IMR-90 (cell line): ENCODE measurements around the gene ARVCF. TPM values are rescaled to one million over a fixed set of nuclear protein-coding genes. Genes with fewer than 3 reads are reported as not detected.

Experiments used
- ATAC-seq: fragments of 200-7000 bp; cut with Tn5 transposase; 2 replicates; pipeline ENCODE4 v1.9.1; 2020; ENCODE audit warnings: low read depth, mild to moderate bottlenecking, moderate library complexity
- BruUV-seq: library from RNA; stranded (reverse); fragments of 400-500 nt; replicated peaks from 2 replicates; lab custom pipeline; 2021; lab: Mats Ljungman, UMichigan
- CTCF ChIA-PET: fragments of 300-600 bp; formaldehyde crosslinking; extraction: SDS; loops from one replicate; lab custom pipeline; 2021; ENCODE audit warnings: antibody characterized with exemption; lab: Yijun Ruan, JAX
- POLR2A ChIA-PET: fragments of 300-600 bp; sonication (Branson Sonifier 250); formaldehyde crosslinking; loops from one replicate; lab custom pipeline; 2022; ENCODE audit warnings: antibody characterized with exemption; ENCODE audit not compliant: unreplicated experiment; lab: Charles Lee
- DNase-seq: peaks from one replicate; pipeline ENCODE4 v3.0.0; 2013
- H2AFZ ChIP-seq: replicated peaks from 2 replicates; pipeline ENCODE3; 2013; ENCODE audit warnings: low read length, mild to moderate bottlenecking; ENCODE audit not compliant: poor library complexity
- H2AK5ac ChIP-seq: 2 replicates; pipeline ENCODE4 v1.6.1; 2013; ENCODE audit warnings: low read depth, low read length, inconsistent platforms
- H2AK9ac ChIP-seq: replicated peaks from 2 replicates; pipeline ENCODE3; 2013; ENCODE audit warnings: mild to moderate bottlenecking, low read depth, low read length, moderate library complexity; ENCODE audit not compliant: poor library complexity
- H2BK120ac ChIP-seq: 2 replicates; pipeline ENCODE4 v1.6.1; 2013; ENCODE audit warnings: low read depth, low read length, inconsistent platforms
- H2BK15ac ChIP-seq: 3 replicates; pipeline ENCODE4 v1.6.1; 2013; ENCODE audit warnings: low read depth, low read length, inconsistent platforms
- H2BK20ac ChIP-seq: 2 replicates; pipeline ENCODE4 v1.6.1; 2013; ENCODE audit warnings: low read depth, mild to moderate bottlenecking, inconsistent platforms, low read length, moderate library complexity
- H2BK5ac ChIP-seq: 2 replicates; pipeline ENCODE4 v1.6.1; 2013; ENCODE audit warnings: mild to moderate bottlenecking, low read depth, low read length, inconsistent platforms; ENCODE audit not compliant: poor library complexity, severe bottlenecking
- H3K14ac ChIP-seq: replicated peaks from 2 replicates; pipeline ENCODE4 v1.6.1; 2013; ENCODE audit warnings: low read depth, low read length, inconsistent platforms
- H3K18ac ChIP-seq: 2 replicates; pipeline ENCODE4 v1.6.1; 2013; ENCODE audit warnings: low read depth, low read length, control low read depth
- H3K23ac ChIP-seq: 2 replicates; pipeline ENCODE4 v1.6.1; 2013; ENCODE audit warnings: low read depth, low read length, inconsistent platforms
- H3K27ac ChIP-seq: 2 replicates; pipeline ENCODE4 v1.5.1; 2013; ENCODE audit warnings: mild to moderate bottlenecking, control low read depth, low read length; ENCODE audit not compliant: insufficient read depth
- H3K27me3 ChIP-seq: 2 replicates; pipeline ENCODE4 v1.6.1; 2013; ENCODE audit warnings: low read length; ENCODE audit not compliant: control insufficient read depth, insufficient read depth
- H3K36me3 ChIP-seq: 2 replicates; pipeline ENCODE4 v1.6.1; 2013; ENCODE audit warnings: low read length, mixed read lengths; ENCODE audit not compliant: control insufficient read depth, insufficient read depth
- H3K4ac ChIP-seq: 2 replicates; pipeline ENCODE4 v1.6.1; 2013; ENCODE audit warnings: low read depth, low read length, inconsistent platforms
- H3K4me1 ChIP-seq: 2 replicates; pipeline ENCODE4 v1.6.1; 2013; ENCODE audit warnings: low read length, mixed read lengths; ENCODE audit not compliant: control insufficient read depth, insufficient read depth
- H3K4me2 ChIP-seq: 2 replicates; pipeline ENCODE4 v1.6.1; 2013; ENCODE audit warnings: low read depth, mild to moderate bottlenecking, control low read depth, low read length, moderate library complexity
- H3K4me3 ChIP-seq: 2 replicates; pipeline ENCODE4 v1.5.1; 2013; ENCODE audit warnings: low read depth, mild to moderate bottlenecking, control low read depth, low read length, moderate library complexity; ENCODE audit not compliant: insufficient read depth
- H3K56ac ChIP-seq: 2 replicates; pipeline ENCODE4 v1.6.1; 2013; ENCODE audit warnings: low read length, inconsistent platforms; ENCODE audit not compliant: insufficient read depth; ENCODE audit errors: extremely low read depth
- H3K79me1 ChIP-seq, 2 experiments: 2 replicates each; pipeline ENCODE4 v1.6.1; 2013; ENCODE audit warnings: low read length in 2 of 2, inconsistent platforms in 1 of 2, low read depth in 1 of 2
- H3K9ac ChIP-seq: 2 replicates; pipeline ENCODE4 v1.6.1; 2013; ENCODE audit warnings: low read depth, low read length, control low read depth
- H3K9me1 ChIP-seq: 2 replicates; pipeline ENCODE4 v1.6.1; 2013; ENCODE audit warnings: low read length, inconsistent platforms; ENCODE audit not compliant: insufficient read depth
- H3K9me3 ChIP-seq: 2 replicates; pipeline ENCODE4 v1.6.1; 2013; ENCODE audit warnings: low read length; ENCODE audit not compliant: control insufficient read depth, insufficient read depth
- H4K20me1 ChIP-seq: 2 replicates; pipeline ENCODE4 v1.6.1; 2013; ENCODE audit warnings: low read length, inconsistent platforms; ENCODE audit not compliant: insufficient read depth
- H4K5ac ChIP-seq: 2 replicates; pipeline ENCODE4 v1.6.1; 2013; ENCODE audit warnings: mild to moderate bottlenecking, low read depth, low read length, control low read depth
- H4K8ac ChIP-seq, 2 experiments: 2 replicates each; pipeline ENCODE4 v1.6.1; 2013; ENCODE audit warnings: low read depth in 2 of 2, low read length in 2 of 2, control low read depth in 1 of 2, inconsistent platforms in 1 of 2
- H4K91ac ChIP-seq: 2 replicates; pipeline ENCODE4 v1.6.1; 2013; ENCODE audit warnings: low read depth, low read length, inconsistent platforms; ENCODE audit not compliant: insufficient read depth
- BHLHE40 ChIP-seq: fragments of 150-350 bp; IDR thresholded peaks from 2 replicates; pipeline ENCODE4 v1.6.1; 2016; ENCODE audit warnings: mild to moderate bottlenecking, low read depth, low read length
- CEBPB ChIP-seq: IDR thresholded peaks from 2 replicates; pipeline ENCODE4 v1.6.1; 2012; ENCODE audit warnings: low read depth, low read length, improper control_type of control experiment
- CHD1 ChIP-seq: IDR thresholded peaks from 2 replicates; pipeline ENCODE4 v1.6.1; 2012; ENCODE audit warnings: low read depth, low read length, improper control_type of control experiment
- ELK1 ChIP-seq: fragments of 150-350 bp; IDR thresholded peaks from 2 replicates; pipeline ENCODE4 v1.6.1; 2016; ENCODE audit warnings: low read depth, mild to moderate bottlenecking, low read length, moderate library complexity, borderline replicate concordance
- FOS ChIP-seq: fragments of 150-350 bp; IDR thresholded peaks from 2 replicates; pipeline ENCODE4 v1.6.1; 2016; ENCODE audit warnings: low read depth, low read length
- MAFK ChIP-seq: IDR thresholded peaks from 2 replicates; pipeline ENCODE4 v1.6.1; 2012; ENCODE audit warnings: low read depth, low read length, improper control_type of control experiment
- MAZ ChIP-seq: IDR thresholded peaks from 2 replicates; pipeline ENCODE4 v1.6.1; 2012; ENCODE audit warnings: low read depth, mild to moderate bottlenecking, low read length, improper control_type of control experiment, moderate library complexity, borderline replicate concordance
- MXI1 ChIP-seq: IDR thresholded peaks from 2 replicates; pipeline ENCODE4 v1.6.1; 2012; ENCODE audit warnings: low read depth, mild to moderate bottlenecking, low read length, moderate library complexity, borderline replicate concordance
- NFE2L2 ChIP-seq: fragments of 150-350 bp; IDR thresholded peaks from 2 replicates; pipeline ENCODE4 v1.6.1; 2016; ENCODE audit warnings: low read depth, mild to moderate bottlenecking, low read length
- POLR2A ChIP-seq: IDR thresholded peaks from 2 replicates; pipeline ENCODE4 v1.6.1; 2012; ENCODE audit warnings: mild to moderate bottlenecking, low read depth, low read length
- RCOR1 ChIP-seq: IDR thresholded peaks from 2 replicates; pipeline ENCODE4 v1.6.1; 2012; ENCODE audit warnings: mild to moderate bottlenecking, low read length, improper control_type of control experiment; ENCODE audit not compliant: insufficient replicate concordance
- RFX5 ChIP-seq: IDR thresholded peaks from 2 replicates; pipeline ENCODE4 v1.8.0; 2012; ENCODE audit warnings: low read depth, mild to moderate bottlenecking, low read length, moderate library complexity
- SMC3 ChIP-seq: fragments of 150-350 bp; IDR thresholded peaks from 2 replicates; pipeline ENCODE4 v1.6.1; 2016; ENCODE audit warnings: low read depth, mild to moderate bottlenecking, antibody characterized with exemption, low read length, moderate library complexity
- USF2 ChIP-seq: fragments of 150-350 bp; IDR thresholded peaks from 2 replicates; pipeline ENCODE4 v1.6.1; 2017; ENCODE audit warnings: mild to moderate bottlenecking, antibody characterized with exemption, low read length, low read depth
- WGBS, 2 experiments: methylation state at CpG; one replicate each; pipeline versions ENCODE4 v1.1.5 to v1.1.7; 2013; ENCODE audit warnings: missing lambda C conversion rate in 2 of 2; ENCODE audit not compliant: insufficient read length in 1 of 2; ENCODE audit errors: extremely low coverage in 2 of 2; 5-methylcytosine and 5-hydroxymethylcytosine counted together
- dilution Hi-C: fragments of 300-500 bp; cut with HindIII; formaldehyde crosslinking; loops from one replicate; pipeline ENCODE4 v1.14.3; 2018; ENCODE audit warnings: low sequenced_read_pairs; ENCODE audit not compliant: unreplicated experiment
- in situ Hi-C: fragments of 300-500 bp; cut with MboI; formaldehyde crosslinking; loops from 3 replicates; pipeline ENCODE4 v1.14.3; 2019; ENCODE audit warnings: low sequenced_read_pairs, inconsistent platforms, mixed read lengths
- intact Hi-C: fragments of 100-400 bp; cut with micrococcal nuclease; formaldehyde crosslinking; loops from 2 replicates; pipeline ENCODE4 v1.10.0; 2022
- polyA plus RNA-seq, 3 experiments: library from polyadenylated mRNA; depleted of rRNA; stranded (reverse); fragments of >200 nt; gene quantifications; 2 replicates each; pipeline ENCODE4 v1.2.3, GENCODE V29; 2012; ENCODE audit warnings: low replicate concordance in 1 of 3
- total RNA-seq: library from RNA; depleted of rRNA; stranded (reverse); fragments of >200 nt; gene quantifications from 2 replicates; pipeline ENCODE4 v1.2.3, GENCODE V29; 2012

Gene ARVCF
- total and polyA plus RNA-seq, 2 of the 4 experiments (the other 2 are of a cell fraction), result 8.6 to 14.1 TPM

GRCh38 chr22:19933341-19934241, 83.0 kb downstream of the ARVCF start:
- Histone ChIP-seq H4K20me1 (no peaks in the 10 kb centered on the region; the same call in 1 of the 2 replicates), H3K4me1 (peaks cover 3% of the 10 kb centered on the region), H2BK15ac (no peak overlapping the region), H3K56ac (no peak overlapping the region), H3K4me2 (no peak overlapping the region), H2AK5ac (no peak overlapping the region), H4K91ac (no peak overlapping the region), H3K36me3 (peaks cover 9% of the 10 kb centered on the region), H3K4me3 (no peak overlapping the region), H2BK120ac (no peak overlapping the region), H3K23ac (no peak overlapping the region), H4K5ac (no peak overlapping the region), H3K79me1 (peaks cover 22 to 29% of the 10 kb centered on the region in 2 experiments), H3K4ac (no peak overlapping the region), H2BK5ac (no peak overlapping the region), H3K9me3 (peaks cover 9% of the 10 kb centered on the region), H2BK20ac (no peak overlapping the region), H4K8ac (no peak overlapping the region), H3K9me1 (peaks cover 12% of the 10 kb centered on the region), H2AFZ (no peak overlapping the region), H3K18ac (no peak overlapping the region), H3K27me3 (no peaks in the 10 kb centered on the region), H3K9ac (no peak overlapping the region), H3K27ac (no peak overlapping the region), H2AK9ac (no peak overlapping the region), H3K14ac (no peak overlapping the region)
- in situ Hi-C loops (no loop called here), intact Hi-C loops (no loop called here), dilution Hi-C loops (no loop called here)
- no TSS peak for BruUV-seq
- ATAC-seq (no peak), DNase-seq (no peak)
- POLR2A ChIA-PET, result no interaction called here
- CTCF ChIA-PET, result interaction anchor here (0.6 kb wide), 1 partner anchor 203 kb away, joined by 3 read pairs; no protein-coding TSS in a partner anchor
- WGBS, 2 experiments, result 40% methylated on average over 1 of the region's 9 CpGs; no CpG with 5 or more reads in 1 of the 2 experiments
- TF ChIP-seq MAFK, result no peak
- TF ChIP-seq CEBPB, result no peak
- no peak for TF ChIP-seq SMC3
- TF ChIP-seq FOS, result no peak
- no peak for TF ChIP-seq MAZ
- TF ChIP-seq NFE2L2, result no peak
- no peak for TF ChIP-seq ELK1
- TF ChIP-seq CHD1, result no peak
- TF ChIP-seq RFX5, result no peak
- TF ChIP-seq POLR2A, result no peak
- no peak for TF ChIP-seq BHLHE40
- no peak for TF ChIP-seq MXI1
- TF ChIP-seq USF2, result no peak
- TF ChIP-seq RCOR1, result no peak
